Brain pericyte (primary cell): ENCODE measurements around the gene CEP44.
"Not testable (repeated sequence)": the region's sequence is repeated elsewhere in the genome, so short reads cannot be mapped to it uniquely, and the experiment has no call there.

Experiments
- DNase-seq: peaks from one replicate; pipeline ENCODE4 v3.0.0-alpha.2; 2012; ENCODE audit warnings: low read depth, low spot score

The CEP44 gene

GRCh38 chr4:174279433-174280155 is 4.1 kb upstream of the CEP44 start:
- DNase-seq, result no peak

DNA sequence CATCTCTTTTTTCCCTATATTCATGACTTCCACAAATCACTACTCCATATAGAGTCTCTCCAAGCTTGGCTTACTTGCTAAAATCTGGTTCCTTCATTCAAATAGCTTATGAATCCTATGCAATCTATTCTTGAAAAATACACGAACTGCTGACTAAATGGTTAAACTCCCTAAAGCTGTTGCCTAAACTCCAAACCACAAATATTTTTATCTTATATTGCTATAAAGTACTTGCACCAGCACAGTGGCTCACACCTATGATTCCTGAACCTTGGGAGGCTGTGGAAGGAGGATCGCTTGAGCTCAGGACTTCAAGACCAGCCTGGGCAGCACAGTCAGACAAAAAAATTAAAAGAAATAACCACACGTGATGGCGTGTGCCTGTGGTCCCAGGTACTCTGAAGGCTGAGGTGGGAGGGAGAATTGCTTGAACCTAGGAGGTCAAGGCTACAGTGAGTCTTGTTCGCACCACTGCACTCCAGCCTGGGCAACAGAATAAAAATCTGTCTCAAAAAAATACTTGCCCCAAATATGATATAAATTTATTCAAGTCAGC is 2.5 kb upstream of the CEP44 start:
- no peak for DNase-seq

GRCh38 chr4:174281901-174282300 is 1.8 kb upstream of the CEP44 start:
- DNase-seq, result no peak

DNA sequence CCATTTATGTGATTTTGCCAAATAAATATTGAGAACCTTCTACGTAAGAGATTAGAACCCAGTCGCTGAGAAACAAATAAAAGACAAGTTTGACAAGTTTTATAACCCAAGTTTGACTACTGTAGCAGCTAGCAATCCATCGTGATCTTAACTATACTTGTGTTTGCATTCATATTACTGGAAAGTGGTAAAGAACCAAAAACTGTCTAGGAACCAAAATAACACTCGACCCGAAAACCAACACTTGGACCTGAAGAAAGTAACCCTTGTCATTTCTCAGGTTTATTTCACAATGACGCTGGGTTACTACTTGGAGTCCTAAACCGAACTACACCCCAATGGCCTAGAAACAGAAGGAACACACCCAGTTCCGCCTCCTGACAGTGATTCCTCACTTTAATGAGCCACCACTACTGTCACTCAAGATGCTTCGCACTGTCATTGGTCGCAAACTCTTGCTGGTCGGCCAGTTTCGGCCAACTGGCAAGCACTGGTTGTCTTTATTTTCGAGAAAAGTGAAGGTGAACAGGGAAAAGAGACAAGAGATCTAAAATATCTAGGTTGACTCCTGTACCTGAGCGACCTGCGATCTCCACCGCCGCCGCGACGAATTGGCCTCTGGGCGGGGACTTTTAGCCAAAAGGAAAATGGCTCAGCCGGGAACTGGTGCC is 740 bp upstream of the CEP44 start:
- DNase-seq, result peak; percentile 81

GRCh38 chr4:174284487-174284886 is 776 bp downstream of the CEP44 start:
- no peak for DNase-seq

DNA sequence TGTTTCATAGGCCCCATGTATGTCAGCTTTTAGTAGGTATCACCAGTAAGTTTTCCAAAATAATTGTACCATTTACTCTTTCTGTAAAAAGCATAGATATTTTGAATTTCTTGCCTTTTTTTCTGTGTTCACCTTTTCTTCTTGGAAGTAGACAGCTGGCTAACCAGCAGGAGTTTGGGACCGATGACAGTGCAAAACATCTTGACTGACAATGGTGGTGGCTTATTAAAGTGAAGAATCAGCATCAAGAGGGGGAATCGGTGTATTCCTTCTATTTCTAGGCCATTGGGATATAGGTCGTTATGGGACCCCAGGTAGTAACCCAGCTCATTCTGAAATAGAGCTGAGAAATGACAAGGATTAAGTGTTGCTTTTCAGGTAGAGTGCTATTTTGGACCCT is 3.2 kb downstream of the CEP44 start:
- DNase-seq, result no peak

GRCh38 chr4:174292473-174292872 is 8.8 kb downstream of the CEP44 start:
- DNase-seq, result no peak

- not testable (repeated sequence) for DNase-seq
Measured at GRCh38 chr4:174294641-174295040, 10.9 kb downstream of the CEP44 start.

- DNase-seq, result not testable (repeated sequence)
Measured at GRCh38 chr4:174295142-174295541, 11.4 kb downstream of the CEP44 start.

- no peak for DNase-seq
Measured at GRCh38 chr4:174303687-174304086, 20.0 kb downstream of the CEP44 start.

DNA sequence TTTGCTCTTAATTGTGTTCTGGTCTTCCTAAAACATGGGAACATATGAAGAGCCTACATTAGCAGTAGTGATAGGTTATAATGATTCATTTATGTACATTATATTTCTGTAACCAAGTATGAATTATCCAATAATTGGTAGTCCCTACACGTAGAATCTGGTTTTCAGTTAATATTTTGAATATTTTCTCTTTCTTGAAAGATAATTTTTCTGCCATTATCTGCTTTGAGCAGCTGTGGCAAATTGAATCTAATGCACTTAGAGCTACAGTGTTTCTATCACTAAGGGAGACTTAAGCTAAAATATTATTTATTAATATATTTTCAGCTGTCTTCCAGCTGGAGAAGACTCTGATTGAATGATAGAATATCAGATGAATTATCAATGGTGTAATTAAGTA is 21.0 kb downstream of the CEP44 start:
- no peak for DNase-seq

GRCh38 chr4:174305961-174306360 is 22.2 kb downstream of the CEP44 start:
- DNase-seq, result no peak

DNA sequence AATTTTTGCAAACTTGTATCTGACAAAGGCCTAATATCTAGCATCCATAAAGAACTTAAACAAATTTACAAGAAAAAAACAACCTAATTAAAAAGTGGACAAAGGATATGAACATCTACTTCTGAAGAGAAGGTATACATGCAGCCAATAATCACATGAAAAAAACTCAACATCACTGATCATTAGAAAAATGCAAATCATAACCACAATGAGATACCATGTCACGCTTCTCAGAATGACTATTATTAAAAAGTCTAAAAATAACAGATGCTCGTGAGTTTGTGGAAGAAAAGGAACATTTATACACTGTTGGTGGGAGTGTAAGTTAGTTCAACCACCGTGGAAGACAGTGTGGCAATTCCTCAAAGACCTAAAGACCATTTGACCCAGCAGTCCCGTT is 24.0 kb downstream of the CEP44 start:
- DNase-seq, result no peak

- DNase-seq, result no peak
Measured at GRCh38 chr4:174312993-174313392, 29.3 kb downstream of the CEP44 start.

DNA sequence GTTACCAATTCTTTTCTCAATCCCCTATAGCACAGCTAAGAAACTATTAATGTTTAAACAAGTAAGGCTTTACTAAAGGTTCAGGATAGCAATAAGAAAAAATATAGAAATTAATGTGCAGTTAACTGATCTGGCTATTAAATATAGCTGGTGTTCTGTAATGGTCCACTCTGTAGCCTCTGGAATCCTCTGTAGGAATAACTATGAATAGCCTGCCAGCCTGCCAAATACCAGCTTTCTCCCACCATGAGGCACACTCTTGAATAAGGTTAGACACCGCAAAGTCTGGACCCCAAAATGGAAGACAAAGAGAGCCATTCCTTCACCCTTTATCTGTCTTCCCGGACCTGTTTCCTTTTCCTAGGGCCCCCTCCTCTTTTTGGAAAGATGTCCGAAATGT is 30.6 kb downstream of the CEP44 start:
- no peak for DNase-seq

GRCh38 chr4:174314770-174315169 is 31.1 kb downstream of the CEP44 start:
- no peak for DNase-seq

DNA sequence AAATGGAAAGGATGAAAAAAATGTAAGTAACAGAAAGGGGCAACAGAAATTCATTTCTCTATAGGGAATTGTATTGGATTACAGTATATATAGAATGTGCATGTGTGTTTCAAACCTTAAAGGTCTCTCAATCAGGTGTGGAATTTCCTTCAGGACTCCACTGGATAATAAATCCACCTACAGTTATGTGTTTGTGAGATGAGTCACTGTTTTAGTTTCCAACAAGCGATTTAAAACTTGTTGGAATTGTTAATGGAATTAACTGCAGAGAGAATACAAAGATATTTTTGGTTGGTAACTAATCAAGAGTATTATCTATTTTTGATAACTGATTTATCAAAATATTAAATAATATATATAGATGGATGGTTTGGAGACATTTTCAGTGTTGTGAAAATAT is 32.8 kb downstream of the CEP44 start:
- no peak for DNase-seq

- DNase-seq, result no peak
Measured at GRCh38 chr4:174316954-174317353, 33.2 kb downstream of the CEP44 start.

DNA sequence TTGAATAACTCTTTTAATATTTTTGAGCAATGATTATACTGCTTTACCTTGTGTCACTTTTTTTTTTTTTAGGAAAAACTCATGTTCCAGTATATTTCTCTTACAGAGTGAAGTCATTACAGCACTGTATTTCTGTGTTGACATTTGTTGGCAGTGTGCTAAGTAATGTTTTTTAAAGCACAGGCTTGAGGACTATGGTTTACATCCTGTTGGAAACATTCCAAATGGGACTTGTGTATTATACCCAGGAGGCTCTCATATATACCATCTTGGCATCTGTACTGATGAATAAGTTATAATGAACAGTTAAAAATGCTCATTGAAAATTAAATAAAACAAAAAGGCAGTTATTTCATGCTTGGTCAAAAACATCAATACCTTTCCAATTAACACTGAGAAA is 33.8 kb downstream of the CEP44 start:
- DNase-seq, result no peak

- no peak for DNase-seq
Measured at GRCh38 chr4:174318829-174319764, 35.4 kb downstream of the CEP44 start.

- DNase-seq, result no peak
Measured at GRCh38 chr4:174320494-174321199, 36.9 kb downstream of the CEP44 start.
